ENCODE measurements around the gene CDHR4. TPM values are rescaled to one million over a fixed set of nuclear protein-coding genes. Genes with fewer than 3 reads are reported as not detected.
"Not testable (repeated sequence)": the region's sequence is repeated elsewhere in the genome, so short reads cannot be mapped to it uniquely, and the experiment has no call there.

The CDHR4 gene
- total RNA-seq, 1 donor from 2014 or later = not detected

- peaks cover 7% of the 10 kb centered on the region for H3K27me3 Mint-ChIP-seq
- peaks cover 7% of the 10 kb centered on the region for H3K4me1 Mint-ChIP-seq
- H3K27ac Mint-ChIP-seq = no peak overlapping the region
- no peaks in the 10 kb centered on the region for H3K9me3 Mint-ChIP-seq
- no peak overlapping the region for H3K4me3 Mint-ChIP-seq
- intact Hi-C loops (cut with micrococcal nuclease) = no loop called here
- no peak for DNase-seq
- H3K36me3 Mint-ChIP-seq (ENCODE audit: low read depth) = no peaks in the 10 kb centered on the region
Measured at GRCh38 chr3:49793486-49794085, 6.1 kb downstream of the CDHR4 start.

- peaks cover 9% of the 10 kb centered on the region for H3K27me3 Mint-ChIP-seq
- no peak overlapping the region for H3K27ac Mint-ChIP-seq
- intact Hi-C loops (cut with micrococcal nuclease) = no loop called here
- no peaks in the 10 kb centered on the region for H3K36me3 Mint-ChIP-seq (ENCODE audit: low read depth)
- H3K4me3 Mint-ChIP-seq = no peak overlapping the region
- DNase-seq = no peak
- peaks cover 9% of the 10 kb centered on the region for H3K4me1 Mint-ChIP-seq
- no peaks in the 10 kb centered on the region for H3K9me3 Mint-ChIP-seq
Measured at GRCh38 chr3:49792371-49793150, 7.1 kb downstream of the CDHR4 start.

GRCh38 chr3:49791571-49791970 is 8.1 kb downstream of the CDHR4 start:
- Mint-ChIP-seq H3K4me3 (no peak overlapping the region), H3K4me1 (peaks cover 13% of the 10 kb centered on the region), H3K9me3 (no peaks in the 10 kb centered on the region), H3K27ac (no peak overlapping the region), H3K27me3 (peaks cover 9% of the 10 kb centered on the region), H3K36me3 (ENCODE audit: low read depth) (no peaks in the 10 kb centered on the region)
- no peak for DNase-seq
- intact Hi-C loops (cut with micrococcal nuclease) = no loop called here

- intact Hi-C loops (cut with micrococcal nuclease) = no loop called here
- DNase-seq = no peak
Measured at GRCh38 chr3:49790626-49791411, 8.9 kb downstream of the CDHR4 start.

GRCh38 chr3:49788056-49788455 is 11.6 kb downstream of the CDHR4 start:
- H3K27me3 Mint-ChIP-seq = peaks cover 5% of the 10 kb centered on the region
- H3K9me3 Mint-ChIP-seq = no peaks in the 10 kb centered on the region
- H3K4me3 Mint-ChIP-seq = no peak overlapping the region
- peak overlapping the region; percentile 60 for H3K27ac Mint-ChIP-seq
- H3K4me1 Mint-ChIP-seq = peaks cover 24% of the 10 kb centered on the region
- intact Hi-C loops (cut with micrococcal nuclease) = loop anchor here (5.0 kb wide), 3 partner anchors 116 to 449 kb away; partner anchors contain the start of genes APEH, GNAI2 and MON1A
- DNase-seq = peak; percentile 57
- peaks cover 11% of the 10 kb centered on the region for H3K36me3 Mint-ChIP-seq (ENCODE audit: low read depth)

More at GRCh38 chr3:49790626-49791411, 8.9 kb downstream of the CDHR4 start:
- Mint-ChIP-seq H3K36me3 (ENCODE audit: low read depth) (no peaks in the 10 kb centered on the region), H3K27ac (no peak overlapping the region), H3K9me3 (no peaks in the 10 kb centered on the region), H3K4me3 (no peak overlapping the region), H3K27me3 (peaks cover 6% of the 10 kb centered on the region), H3K4me1 (peaks cover 13% of the 10 kb centered on the region)

- H3K27me3 Mint-ChIP-seq = peaks cover 5% of the 10 kb centered on the region
- no peak for DNase-seq
- H3K4me1 Mint-ChIP-seq = peaks cover 24% of the 10 kb centered on the region
- H3K4me3 Mint-ChIP-seq = peak overlapping the region; percentile 93
- no peaks in the 10 kb centered on the region for H3K9me3 Mint-ChIP-seq
- H3K36me3 Mint-ChIP-seq (ENCODE audit: low read depth) = peaks cover 13% of the 10 kb centered on the region
- intact Hi-C loops (cut with micrococcal nuclease) = loop anchor here (5.0 kb wide), 3 partner anchors 115 to 450 kb away; partner anchors contain the start of genes APEH, GNAI2 and MON1A
- H3K27ac Mint-ChIP-seq = peak overlapping the region; percentile 94
Measured at GRCh38 chr3:49787536-49787935, 12.1 kb downstream of the CDHR4 start.

GRCh38 chr3:49787182-49787464 is 12.6 kb downstream of the CDHR4 start:
- DNase-seq = no peak
- peaks cover 5% of the 10 kb centered on the region for H3K27me3 Mint-ChIP-seq
- H3K4me3 Mint-ChIP-seq = peak overlapping the region; percentile 93
- H3K27ac Mint-ChIP-seq = peak overlapping the region; percentile 94
- intact Hi-C loops (cut with micrococcal nuclease) = loop anchor here (5.0 kb wide), 3 partner anchors 115 to 450 kb away; partner anchors contain the start of genes APEH, GNAI2 and MON1A
- peaks cover 17% of the 10 kb centered on the region for H3K36me3 Mint-ChIP-seq (ENCODE audit: low read depth)
- peaks cover 24% of the 10 kb centered on the region for H3K4me1 Mint-ChIP-seq
- H3K9me3 Mint-ChIP-seq = no peaks in the 10 kb centered on the region

GRCh38 chr3:49786357-49787181 is 13.1 kb downstream of the CDHR4 start, which contains the start of gene IP6K1:
Gene IP6K1, minus strand, starts transcription at chr3:49786542. Its CDS starts 38,502 bp downstream, at chr3:49748040.
- H3K27me3 Mint-ChIP-seq = peaks cover 5% of the 10 kb centered on the region
- no peaks in the 10 kb centered on the region for H3K9me3 Mint-ChIP-seq
- DNase-seq = peak; percentile 100
- H3K4me3 Mint-ChIP-seq = peak within 1 kb of the TSS; percentile 93
- H3K36me3 Mint-ChIP-seq (ENCODE audit: low read depth) = peaks cover 18% of the 10 kb centered on the region
- intact Hi-C loops (cut with micrococcal nuclease) = loop anchor here (1.0 to 5.0 kb wide), 5 partner anchors 16 to 451 kb away; partner anchors contain the start of genes APEH, DAG1, GNAI2 and MON1A
- peaks cover 24% of the 10 kb centered on the region for H3K4me1 Mint-ChIP-seq
- H3K27ac Mint-ChIP-seq = peak within 1 kb of the TSS; percentile 94

- peaks cover 28% of the 10 kb centered on the region for H3K4me1 Mint-ChIP-seq
- intact Hi-C loops (cut with micrococcal nuclease) = loop anchor here (1.0 to 5.0 kb wide), 5 partner anchors 17 to 452 kb away; partner anchors contain the start of genes APEH, DAG1, GNAI2 and MON1A
- DNase-seq = no peak
Measured at GRCh38 chr3:49785565-49786356, 13.9 kb downstream of the CDHR4 start.

GRCh38 chr3:49782277-49782676 is 17.4 kb downstream of the CDHR4 start:
- H3K27me3 Mint-ChIP-seq; H3K27ac Mint-ChIP-seq; intact Hi-C loops (cut with micrococcal nuclease); H3K9me3 Mint-ChIP-seq; DNase-seq; H3K4me3 Mint-ChIP-seq: not testable (repeated sequence)
- Mint-ChIP-seq H3K36me3 (ENCODE audit: low read depth) (peaks cover 31% of the 10 kb centered on the region), H3K4me1 (peaks cover 26% of the 10 kb centered on the region)

More at GRCh38 chr3:49785565-49786356, 13.9 kb downstream of the CDHR4 start:
- Mint-ChIP-seq H3K27ac (peak overlapping the region; percentile 92), H3K9me3 (no peaks in the 10 kb centered on the region), H3K4me3 (peak overlapping the region; percentile 93), H3K27me3 (peaks cover 2% of the 10 kb centered on the region), H3K36me3 (ENCODE audit: low read depth) (peaks cover 22% of the 10 kb centered on the region)

GRCh38 chr3:49781415-49782199 is 18.1 kb downstream of the CDHR4 start:
- no peak for DNase-seq
- Mint-ChIP-seq H3K4me3 (no peak overlapping the region), H3K36me3 (ENCODE audit: low read depth) (peaks cover 35% of the 10 kb centered on the region), H3K27ac (no peak overlapping the region), H3K27me3 (no peaks in the 10 kb centered on the region), H3K4me1 (peaks cover 22% of the 10 kb centered on the region), H3K9me3 (no peaks in the 10 kb centered on the region)
- intact Hi-C loops (cut with micrococcal nuclease) = no loop called here

- H3K27ac Mint-ChIP-seq, DNase-seq: not testable (repeated sequence)
Measured at GRCh38 chr3:49780975-49781365, 18.7 kb downstream of the CDHR4 start.

More at GRCh38 chr3:49780975-49781365, 18.7 kb downstream of the CDHR4 start:
- H3K27me3 Mint-ChIP-seq; H3K9me3 Mint-ChIP-seq; H3K4me3 Mint-ChIP-seq; intact Hi-C loops (cut with micrococcal nuclease): not testable (repeated sequence)
- H3K36me3 Mint-ChIP-seq (ENCODE audit: low read depth) = peaks cover 36% of the 10 kb centered on the region
- H3K4me1 Mint-ChIP-seq = peaks cover 22% of the 10 kb centered on the region

All from activated CD4-positive, alpha-beta T cell treated with anti-CD3 and anti-CD28 coated beads, Interleukin-2, amount 10 ng/mL, durations not matched to agents 24 days and 14 days (primary cell).